GM12865 (cell line): ENCODE measurements around the gene LRRC32.

Source experiments
- DNase-seq: peaks from one replicate; pipeline ENCODE4 v3.0.0; 2010; ENCODE audit warnings: low read depth
- H3K4me3 ChIP-seq: 2 replicates; pipeline ENCODE4 v1.5.1; 2011; ENCODE audit warnings: mild to moderate bottlenecking, low read depth, low read length, control low read depth
- CTCF ChIP-seq: IDR thresholded peaks from 2 replicates; pipeline ENCODE4 v1.5.1; 2011; ENCODE audit warnings: low read length, control low read depth, low read depth, inconsistent platforms; ENCODE audit not compliant: insufficient read depth; ENCODE audit errors: missing control alignments

The LRRC32 gene

GRCh38 chr11:76659672-76660532, 10.6 kb downstream of the LRRC32 start:
- H3K4me3 ChIP-seq = no peak overlapping the region
- DNase-seq = no peak
- no peak for TF ChIP-seq CTCF

GRCh38 chr11:76658651-76659650, 11.6 kb downstream of the LRRC32 start:
- TF ChIP-seq CTCF = no peak
- DNase-seq = no peak
- no peak overlapping the region for H3K4me3 ChIP-seq

- no peak for TF ChIP-seq CTCF
- H3K4me3 ChIP-seq = no peak overlapping the region
- DNase-seq = no peak
Observed at GRCh38 chr11:76658231-76658630, 12.3 kb downstream of the LRRC32 start.

- no peak for DNase-seq
- no peak for TF ChIP-seq CTCF
Observed at GRCh38 chr11:76657187-76658170, 13.1 kb downstream of the LRRC32 start.

DNA sequence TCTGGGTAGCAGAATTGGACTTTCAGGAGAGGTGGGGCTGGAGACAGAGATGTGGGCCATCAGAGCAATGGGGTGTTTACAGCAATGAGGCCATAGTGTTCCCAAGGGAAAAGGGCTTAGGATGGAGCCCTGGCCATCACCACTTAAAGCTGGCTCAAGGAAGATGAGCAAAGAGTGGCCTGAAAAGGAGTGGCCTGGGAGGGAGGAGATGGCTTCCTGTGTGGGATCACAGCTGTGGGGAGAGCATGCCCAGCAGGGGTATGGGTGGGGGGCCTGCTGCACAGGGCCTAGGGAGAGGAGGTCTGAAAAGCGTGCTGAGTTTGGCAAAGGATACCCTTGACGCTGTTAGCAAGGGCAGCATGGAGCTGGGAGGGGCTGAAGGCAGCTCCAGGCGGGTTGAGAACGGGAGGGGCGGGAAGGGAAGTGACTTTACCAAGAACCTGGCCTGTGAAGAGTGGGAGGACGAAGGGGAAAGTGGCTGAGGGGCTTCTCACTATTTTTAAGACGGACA, 13.9 kb downstream of the LRRC32 start:
- TF ChIP-seq CTCF = no peak
- no peak for DNase-seq
- no peak overlapping the region for H3K4me3 ChIP-seq

More at GRCh38 chr11:76657187-76658170, 13.1 kb downstream of the LRRC32 start:
- no peak overlapping the region for H3K4me3 ChIP-seq

DNA sequence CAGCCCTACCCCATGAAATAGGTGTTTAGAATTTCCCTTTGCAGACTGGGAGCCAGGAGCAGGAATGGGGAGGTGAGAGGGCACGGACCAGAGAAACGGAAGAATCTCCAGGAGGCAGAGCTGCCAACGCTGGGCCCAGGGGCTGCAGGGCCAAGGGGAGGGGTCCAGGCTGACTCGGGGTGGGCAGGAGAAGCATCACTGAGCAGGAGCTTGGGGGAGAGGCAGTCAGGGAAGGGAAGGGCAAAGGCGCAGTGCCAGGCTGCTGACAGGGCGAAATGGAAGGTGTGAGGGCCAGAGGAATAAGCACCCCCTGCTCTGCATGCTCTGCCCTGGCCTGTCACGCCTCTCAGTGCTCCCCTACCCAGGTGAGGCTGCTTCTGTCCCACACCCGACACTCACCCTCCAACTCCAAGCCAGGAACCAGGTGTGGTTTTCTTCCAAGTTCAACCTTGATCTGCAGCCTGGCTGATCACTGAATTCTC, 14.5 kb downstream of the LRRC32 start:
- H3K4me3 ChIP-seq = no peak overlapping the region
- no peak for DNase-seq
- TF ChIP-seq CTCF = no peak
